Panc1 (cell line): Measurements from ENCODE around the gene RSRC2. TPM values are rescaled to one million over a fixed set of nuclear protein-coding genes. Genes with fewer than 3 reads are reported as not detected.
"Not testable (repeated sequence)": the region's sequence is repeated elsewhere in the genome, so short reads cannot be mapped to it uniquely, and the experiment has no call there.

ENCODE experiments used
- ATAC-seq: fragments of 200-7000 bp; cut with Tn5 transposase; 2 replicates; pipeline ENCODE4 v1.9.1; 2020; ENCODE audit warnings: mild to moderate bottlenecking, moderate library complexity
- BruUV-seq: library from RNA; stranded (reverse); fragments of 400-500 nt; replicated peaks from 2 replicates; lab custom pipeline; 2021; lab: Mats Ljungman, UMichigan
- CTCF ChIA-PET: fragments of 300-600 bp; sonication (Branson Sonifier 250); formaldehyde crosslinking; loops from one replicate; lab custom pipeline; 2022; ENCODE audit warnings: antibody characterized with exemption; lab: Charles Lee
- POLR2A ChIA-PET: fragments of 300-600 bp; sonication (Branson Sonifier 250); formaldehyde crosslinking; loops from one replicate; lab custom pipeline; 2022; ENCODE audit warnings: antibody characterized with exemption; lab: Charles Lee
- DNase-seq: peaks from one replicate; pipeline ENCODE4 v3.0.0-alpha.2; 2010; ENCODE audit warnings: low read depth, low spot score
- H3K27ac ChIP-seq: 2 replicates; pipeline ENCODE4 v1.5.1; 2011; ENCODE audit warnings: mild to moderate bottlenecking, low read length, inconsistent platforms
- H3K27me3 ChIP-seq: fragments of 200-500 bp; sonication (Bioruptor generic); 2 replicates; pipeline ENCODE4 v1.6.0; 2014; ENCODE audit warnings: low read length, inconsistent platforms; ENCODE audit not compliant: control insufficient read depth, insufficient read depth
- H3K36me3 ChIP-seq: fragments of 200-500 bp; sonication (Bioruptor generic); 2 replicates; pipeline ENCODE4 v1.5.1; 2014; ENCODE audit warnings: inconsistent platforms, mild to moderate bottlenecking, low read length, moderate library complexity; ENCODE audit not compliant: control insufficient read depth, insufficient read depth
- H3K4me1 ChIP-seq: 2 replicates; pipeline ENCODE4 v1.5.1; 2011; ENCODE audit warnings: inconsistent platforms, mild to moderate bottlenecking, low read length, moderate library complexity; ENCODE audit not compliant: control insufficient read depth, insufficient read depth
- H3K4me3 ChIP-seq, 2 experiments: 2 replicates each; pipeline ENCODE4 v1.5.1; 2011 to 2012; ENCODE audit warnings: low read depth in 2 of 2, low read length in 2 of 2, mild to moderate bottlenecking in 2 of 2, inconsistent platforms in 1 of 2, moderate library complexity in 1 of 2
- H3K9me3 ChIP-seq: fragments of 200-500 bp; sonication (Bioruptor generic); 2 replicates; pipeline ENCODE4 v1.5.1; 2014; ENCODE audit warnings: low read depth, mild to moderate bottlenecking, inconsistent platforms, low read length, moderate library complexity; ENCODE audit not compliant: control insufficient read depth, insufficient read depth
- POLR2AphosphoS5 ChIP-seq: IDR thresholded peaks from 2 replicates; pipeline ENCODE4 v1.6.1; 2012; ENCODE audit warnings: mild to moderate bottlenecking, low read depth, low read length, moderate library complexity
- SIN3A ChIP-seq: IDR thresholded peaks from 2 replicates; pipeline ENCODE4 v1.6.1; 2012; ENCODE audit warnings: low read depth, mild to moderate bottlenecking, low read length, moderate library complexity, borderline replicate concordance; ENCODE audit not compliant: insufficient read depth
- TCF7L2 ChIP-seq: IDR thresholded peaks from 2 replicates; pipeline ENCODE4 v1.6.1; 2011; ENCODE audit warnings: mild to moderate bottlenecking, low read depth, low read length, inconsistent platforms
- in situ Hi-C: cut with HindIII; loops from 2 replicates; pipeline ENCODE4 v1.10.0; 2016; ENCODE audit warnings: low sequenced_read_pairs, low pct_unique_long_range_greater_than_20kb
- intact Hi-C: fragments of 100-400 bp; cut with micrococcal nuclease; formaldehyde crosslinking; loops from one replicate; pipeline ENCODE4 v1.10.0; 2022; ENCODE audit not compliant: unreplicated experiment
- total RNA-seq: library from RNA; stranded (reverse); gene quantifications from one replicate; pipeline ENCODE4 v1.2.1, GENCODE V29; 2021; ENCODE audit not compliant: unreplicated experiment
- TF ChIP-seq, protein P1 (sequence below), 2 experiments: IDR thresholded peaks; 2 replicates each; pipeline ENCODE4 v1.6.1; 2011 to 2012; ENCODE audit warnings: low read depth in 2 of 2, control low read depth in 1 of 2, low read length in 1 of 2, mild to moderate bottlenecking in 1 of 2, moderate library complexity in 1 of 2; ENCODE audit not compliant: insufficient read depth in 1 of 2
- TF ChIP-seq, protein P2 (sequence below): fragments of 450-650 bp; IDR thresholded peaks from 2 replicates; pipeline ENCODE4 v1.5.1; 2017; ENCODE audit warnings: mild to moderate bottlenecking

The RSRC2 gene
- total RNA-seq, 1 experiment from 2014 or later: 57.8 TPM

DNA sequence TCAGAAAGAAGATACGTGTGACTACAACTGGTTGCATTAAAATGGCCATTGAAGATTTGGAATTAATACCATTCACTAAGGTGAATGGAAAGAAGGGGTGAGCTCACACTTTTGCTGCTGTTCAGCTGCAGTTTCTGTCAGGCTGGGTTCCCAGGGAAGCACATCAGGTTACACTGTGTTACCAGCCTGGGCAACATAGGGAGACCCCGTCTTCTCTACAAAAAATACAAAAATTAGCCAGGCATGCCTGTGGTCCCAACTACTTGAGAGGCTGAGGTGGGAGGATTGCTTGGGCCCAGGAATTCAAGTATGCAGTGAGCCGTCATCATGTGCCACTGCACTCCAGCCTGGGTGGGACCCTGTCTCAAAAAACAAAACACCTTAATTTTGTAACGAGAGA, 13.1 kb downstream of the RSRC2 start:
- TF ChIP-seq, protein P1, sequence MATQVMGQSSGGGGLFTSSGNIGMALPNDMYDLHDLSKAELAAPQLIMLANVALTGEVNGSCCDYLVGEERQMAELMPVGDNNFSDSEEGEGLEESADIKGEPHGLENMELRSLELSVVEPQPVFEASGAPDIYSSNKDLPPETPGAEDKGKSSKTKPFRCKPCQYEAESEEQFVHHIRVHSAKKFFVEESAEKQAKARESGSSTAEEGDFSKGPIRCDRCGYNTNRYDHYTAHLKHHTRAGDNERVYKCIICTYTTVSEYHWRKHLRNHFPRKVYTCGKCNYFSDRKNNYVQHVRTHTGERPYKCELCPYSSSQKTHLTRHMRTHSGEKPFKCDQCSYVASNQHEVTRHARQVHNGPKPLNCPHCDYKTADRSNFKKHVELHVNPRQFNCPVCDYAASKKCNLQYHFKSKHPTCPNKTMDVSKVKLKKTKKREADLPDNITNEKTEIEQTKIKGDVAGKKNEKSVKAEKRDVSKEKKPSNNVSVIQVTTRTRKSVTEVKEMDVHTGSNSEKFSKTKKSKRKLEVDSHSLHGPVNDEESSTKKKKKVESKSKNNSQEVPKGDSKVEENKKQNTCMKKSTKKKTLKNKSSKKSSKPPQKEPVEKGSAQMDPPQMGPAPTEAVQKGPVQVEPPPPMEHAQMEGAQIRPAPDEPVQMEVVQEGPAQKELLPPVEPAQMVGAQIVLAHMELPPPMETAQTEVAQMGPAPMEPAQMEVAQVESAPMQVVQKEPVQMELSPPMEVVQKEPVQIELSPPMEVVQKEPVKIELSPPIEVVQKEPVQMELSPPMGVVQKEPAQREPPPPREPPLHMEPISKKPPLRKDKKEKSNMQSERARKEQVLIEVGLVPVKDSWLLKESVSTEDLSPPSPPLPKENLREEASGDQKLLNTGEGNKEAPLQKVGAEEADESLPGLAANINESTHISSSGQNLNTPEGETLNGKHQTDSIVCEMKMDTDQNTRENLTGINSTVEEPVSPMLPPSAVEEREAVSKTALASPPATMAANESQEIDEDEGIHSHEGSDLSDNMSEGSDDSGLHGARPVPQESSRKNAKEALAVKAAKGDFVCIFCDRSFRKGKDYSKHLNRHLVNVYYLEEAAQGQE (IDR thresholded peaks at IDR 0.05; ENCODE audit: insufficient read depth in 1 of 2, low read depth in 2 of 2, low read length in 1 of 2): no peak
- TF ChIP-seq TCF7L2 (no peak), SIN3A (no peak), POLR2AphosphoS5 (no peak)
- TF ChIP-seq, protein P2, sequence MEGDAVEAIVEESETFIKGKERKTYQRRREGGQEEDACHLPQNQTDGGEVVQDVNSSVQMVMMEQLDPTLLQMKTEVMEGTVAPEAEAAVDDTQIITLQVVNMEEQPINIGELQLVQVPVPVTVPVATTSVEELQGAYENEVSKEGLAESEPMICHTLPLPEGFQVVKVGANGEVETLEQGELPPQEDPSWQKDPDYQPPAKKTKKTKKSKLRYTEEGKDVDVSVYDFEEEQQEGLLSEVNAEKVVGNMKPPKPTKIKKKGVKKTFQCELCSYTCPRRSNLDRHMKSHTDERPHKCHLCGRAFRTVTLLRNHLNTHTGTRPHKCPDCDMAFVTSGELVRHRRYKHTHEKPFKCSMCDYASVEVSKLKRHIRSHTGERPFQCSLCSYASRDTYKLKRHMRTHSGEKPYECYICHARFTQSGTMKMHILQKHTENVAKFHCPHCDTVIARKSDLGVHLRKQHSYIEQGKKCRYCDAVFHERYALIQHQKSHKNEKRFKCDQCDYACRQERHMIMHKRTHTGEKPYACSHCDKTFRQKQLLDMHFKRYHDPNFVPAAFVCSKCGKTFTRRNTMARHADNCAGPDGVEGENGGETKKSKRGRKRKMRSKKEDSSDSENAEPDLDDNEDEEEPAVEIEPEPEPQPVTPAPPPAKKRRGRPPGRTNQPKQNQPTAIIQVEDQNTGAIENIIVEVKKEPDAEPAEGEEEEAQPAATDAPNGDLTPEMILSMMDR: no peak

DNA sequence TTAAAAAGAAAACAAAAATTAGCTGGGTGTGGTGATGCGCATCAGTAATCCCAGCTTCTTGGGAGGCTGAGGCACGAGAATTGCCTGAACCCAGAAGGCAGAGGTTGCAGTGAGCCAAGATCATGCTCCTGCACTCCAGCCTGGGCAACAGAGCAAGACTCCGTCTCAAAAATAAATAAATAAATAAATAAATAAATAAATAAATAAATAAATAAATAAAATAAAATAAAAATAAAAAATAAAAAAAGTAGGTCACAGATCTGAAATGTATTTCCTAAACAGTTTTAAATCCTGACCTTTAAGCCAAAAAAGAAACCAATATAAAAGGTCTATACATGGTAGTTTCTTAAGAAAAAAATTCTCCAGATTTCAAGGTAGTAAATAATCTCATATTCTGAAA, 13.7 kb downstream of the RSRC2 start:
- ATAC-seq, H3K9me3 ChIP-seq, H3K4me3 ChIP-seq, H3K27ac ChIP-seq, H3K4me1 ChIP-seq, DNase-seq, CTCF ChIA-PET, BruUV-seq, in situ Hi-C loops, intact Hi-C loops, H3K27me3 ChIP-seq: not testable (repeated sequence)
- POLR2A ChIA-PET: interaction anchor here (0.6 to 0.7 kb wide), 2 partner anchors 13 to 115 kb away, joined by 3 to 5 read pairs; no protein-coding TSS in a partner anchor
- peaks cover 82% of the 10 kb centered on the region for H3K36me3 ChIP-seq

More for the DNA sequence above, 13.1 kb downstream of the RSRC2 start:
- Histone ChIP-seq H3K27me3 (no peaks in the 10 kb centered on the region), H3K27ac (no peak overlapping the region), H3K4me1 (no peaks in the 10 kb centered on the region), H3K36me3 (peaks cover 79% of the 10 kb centered on the region), H3K4me3 (no peak overlapping the region), H3K9me3 (no peaks in the 10 kb centered on the region)
- ChIA-PET CTCF (no interaction called here), POLR2A (no interaction called here)
- intact Hi-C loops (no loop called here), in situ Hi-C loops (no loop called here)
- no TSS peak for BruUV-seq
- DNase-seq (no peak), ATAC-seq (no peak)

DNA sequence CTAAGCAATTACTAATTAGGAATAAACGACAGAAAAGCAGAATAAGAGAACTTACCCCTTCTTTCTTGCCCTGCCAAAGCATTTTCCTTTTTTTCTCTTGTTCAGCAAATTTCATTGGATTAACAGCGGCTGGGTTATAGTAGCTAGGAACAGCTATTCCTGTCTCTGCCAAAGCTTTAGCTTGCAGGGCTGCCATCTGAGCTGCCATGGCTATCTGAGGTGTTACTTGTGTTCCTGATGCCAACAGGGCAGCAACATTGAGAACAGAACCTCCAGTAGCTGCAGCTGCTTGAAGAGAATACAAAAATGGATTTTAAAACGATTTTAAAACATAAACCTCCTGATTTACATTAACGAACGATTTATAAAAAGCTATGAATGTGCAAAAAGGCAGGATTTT, 18.6 kb downstream of the RSRC2 start:
- Histone ChIP-seq H3K27ac (no peak overlapping the region), H3K27me3 (no peaks in the 10 kb centered on the region), H3K4me1 (no peaks in the 10 kb centered on the region), H3K36me3 (peaks cover 71% of the 10 kb centered on the region), H3K4me3 (no peak overlapping the region), H3K9me3 (no peaks in the 10 kb centered on the region)
- ChIA-PET CTCF (no interaction called here), POLR2A (no interaction called here)
- DNase-seq (no peak), ATAC-seq (no peak)
- no peak for TF ChIP-seq SIN3A
- TF ChIP-seq TCF7L2: no peak
- TF ChIP-seq POLR2AphosphoS5: no peak
- TF ChIP-seq, protein P2: no peak
- TF ChIP-seq, protein P1 (IDR thresholded peaks at IDR 0.05; ENCODE audit: insufficient read depth in 1 of 2, low read depth in 2 of 2, low read length in 1 of 2): no peak
- intact Hi-C loops: no loop called here
- no TSS peak for BruUV-seq
- in situ Hi-C loops: no loop called here
